Nephron (organoid): ENCODE data around the gene TUBGCP2.

Source experiments
- H3K27ac Mint-ChIP-seq, 3 experiments: 2 replicates each; pipeline ENCODE4 v1.8.0; 2020; ENCODE audit warnings: mixed read lengths in 3 of 3, mild to moderate bottlenecking in 2 of 3, moderate library complexity in 1 of 3
- H3K27me3 Mint-ChIP-seq: 2 replicates; pipeline ENCODE4 v1.8.0; 2021; ENCODE audit warnings: low read depth, mild to moderate bottlenecking, moderate library complexity, mixed read lengths
- H3K36me3 Mint-ChIP-seq: 2 replicates; pipeline ENCODE4 v1.8.0; 2020; ENCODE audit warnings: low read depth, mixed read lengths
- H3K4me1 Mint-ChIP-seq: 2 replicates; pipeline ENCODE4 v1.8.0; 2020; ENCODE audit warnings: mixed read lengths
- H3K4me3 Mint-ChIP-seq, 3 experiments: 2 replicates each; pipeline ENCODE4 v1.8.0; 2020; ENCODE audit warnings: mild to moderate bottlenecking in 3 of 3, mixed read lengths in 3 of 3, moderate library complexity in 2 of 3
- H3K9me3 Mint-ChIP-seq: 2 replicates; pipeline ENCODE4 v1.8.0; 2020; ENCODE audit warnings: mixed read lengths
- TF ChIP-seq, protein P1 (sequence below), 3 experiments: fragments of 200-600 bp; sonication (generic); IDR thresholded peaks; one replicate each; pipeline ENCODE4 v1.5.0; 2021; ENCODE audit warnings: antibody characterized with exemption in 3 of 3; ENCODE audit not compliant: unreplicated experiment in 3 of 3

TUBGCP2 gene

DNA sequence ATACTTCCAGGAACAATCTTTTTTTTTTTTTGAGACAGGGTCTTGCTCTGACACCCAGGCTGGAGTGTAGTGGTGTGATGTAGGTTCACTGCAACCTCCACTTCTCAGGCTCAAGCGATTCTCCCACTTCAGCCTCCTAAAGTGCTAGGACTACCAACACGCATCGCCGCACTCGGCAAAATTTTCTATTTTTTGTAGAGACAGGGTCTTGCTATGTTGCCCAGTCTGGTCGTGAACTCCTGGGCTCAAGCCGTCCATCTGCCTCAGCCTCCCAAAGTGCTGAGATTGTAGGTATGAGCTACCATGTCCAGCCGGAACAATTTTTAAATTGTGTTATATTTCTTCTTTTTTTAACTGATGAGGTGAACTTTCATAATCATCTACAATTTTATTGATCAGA lies 2.1 kb upstream of the TUBGCP2 start:
- peaks cover 18% of the 10 kb centered on the region for H3K36me3 Mint-ChIP-seq
- peak overlapping the region; percentile 53 to 75 (median 72) for H3K4me3 Mint-ChIP-seq
- no peak overlapping the region for H3K27ac Mint-ChIP-seq
- H3K9me3 Mint-ChIP-seq, result no peaks in the 10 kb centered on the region
- TF ChIP-seq, protein P1, sequence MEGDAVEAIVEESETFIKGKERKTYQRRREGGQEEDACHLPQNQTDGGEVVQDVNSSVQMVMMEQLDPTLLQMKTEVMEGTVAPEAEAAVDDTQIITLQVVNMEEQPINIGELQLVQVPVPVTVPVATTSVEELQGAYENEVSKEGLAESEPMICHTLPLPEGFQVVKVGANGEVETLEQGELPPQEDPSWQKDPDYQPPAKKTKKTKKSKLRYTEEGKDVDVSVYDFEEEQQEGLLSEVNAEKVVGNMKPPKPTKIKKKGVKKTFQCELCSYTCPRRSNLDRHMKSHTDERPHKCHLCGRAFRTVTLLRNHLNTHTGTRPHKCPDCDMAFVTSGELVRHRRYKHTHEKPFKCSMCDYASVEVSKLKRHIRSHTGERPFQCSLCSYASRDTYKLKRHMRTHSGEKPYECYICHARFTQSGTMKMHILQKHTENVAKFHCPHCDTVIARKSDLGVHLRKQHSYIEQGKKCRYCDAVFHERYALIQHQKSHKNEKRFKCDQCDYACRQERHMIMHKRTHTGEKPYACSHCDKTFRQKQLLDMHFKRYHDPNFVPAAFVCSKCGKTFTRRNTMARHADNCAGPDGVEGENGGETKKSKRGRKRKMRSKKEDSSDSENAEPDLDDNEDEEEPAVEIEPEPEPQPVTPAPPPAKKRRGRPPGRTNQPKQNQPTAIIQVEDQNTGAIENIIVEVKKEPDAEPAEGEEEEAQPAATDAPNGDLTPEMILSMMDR (IDR thresholded peaks at IDR 0.05; ENCODE audit: unreplicated experiment in 3 of 3), result no peak
- H3K4me1 Mint-ChIP-seq, result peaks cover 28% of the 10 kb centered on the region
- no peaks in the 10 kb centered on the region for H3K27me3 Mint-ChIP-seq

DNA sequence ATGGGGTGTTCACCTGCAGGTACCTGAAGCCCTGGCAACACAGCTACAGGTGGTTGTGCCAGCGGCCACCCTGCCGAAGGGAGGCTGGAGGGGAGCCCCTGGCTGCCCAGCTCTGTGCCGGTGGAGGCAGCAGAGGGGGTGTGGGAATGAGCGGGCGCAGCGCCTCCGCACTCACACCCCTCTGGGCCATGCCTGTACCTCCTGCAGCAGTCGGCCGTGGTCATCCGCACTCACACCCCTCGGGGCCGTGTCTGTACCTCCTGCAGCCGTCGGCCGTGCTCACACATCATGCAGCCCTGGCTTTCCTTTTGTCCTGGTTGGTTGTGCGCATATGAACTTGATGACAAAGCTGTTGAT lies 1.7 kb upstream of the TUBGCP2 start:
- Mint-ChIP-seq H3K27ac (no peak overlapping the region), H3K9me3 (no peaks in the 10 kb centered on the region), H3K4me1 (peaks cover 31% of the 10 kb centered on the region), H3K27me3 (no peaks in the 10 kb centered on the region), H3K36me3 (peaks cover 20% of the 10 kb centered on the region), H3K4me3 (peak overlapping the region; percentile 79 to 86 (median 80))
- TF ChIP-seq, protein P1 (IDR thresholded peaks at IDR 0.05; ENCODE audit: unreplicated experiment in 3 of 3), result no peak

DNA sequence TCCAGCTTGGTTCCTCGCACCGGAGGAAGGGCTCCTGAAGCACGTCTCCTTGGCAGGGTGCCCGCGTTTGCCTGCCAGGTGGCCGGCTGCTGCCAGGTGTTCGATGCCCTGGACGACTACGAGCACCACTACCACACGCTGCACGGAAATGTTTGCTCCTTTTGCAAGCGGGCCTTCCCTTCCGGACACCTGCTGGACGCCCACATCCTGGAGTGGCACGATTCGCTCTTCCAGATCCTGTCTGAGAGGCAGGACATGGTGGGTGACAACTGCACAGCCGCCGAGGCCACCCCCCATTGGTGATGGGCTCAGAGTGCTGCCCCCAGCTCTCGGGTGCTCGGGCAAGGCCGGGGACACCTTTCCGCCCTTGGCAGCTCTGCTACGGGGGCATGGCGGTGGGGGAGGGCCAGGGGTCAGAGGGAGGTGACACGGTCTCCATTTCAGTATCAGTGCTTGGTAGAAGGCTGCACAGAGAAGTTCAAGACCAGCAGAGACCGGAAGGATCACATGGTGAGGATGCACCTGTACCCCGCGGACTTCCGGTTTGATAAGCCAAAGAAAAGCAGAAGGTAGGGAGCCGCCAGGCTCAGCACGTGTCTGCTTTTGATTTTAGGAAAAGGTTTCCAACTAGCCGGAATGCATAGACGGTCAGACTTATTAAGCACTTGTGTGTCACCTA lies 1.2 kb upstream of the TUBGCP2 start:
- peak overlapping the region in 1 of 3 experiments; percentile 68 for H3K27ac Mint-ChIP-seq
- H3K4me3 Mint-ChIP-seq, result peak overlapping the region; percentile 79 to 86 (median 80)
- TF ChIP-seq, protein P1 (IDR thresholded peaks at IDR 0.05; ENCODE audit: unreplicated experiment in 3 of 3), result no peak
- H3K9me3 Mint-ChIP-seq, result no peaks in the 10 kb centered on the region
- no peaks in the 10 kb centered on the region for H3K27me3 Mint-ChIP-seq
- H3K36me3 Mint-ChIP-seq, result peaks cover 24% of the 10 kb centered on the region
- H3K4me1 Mint-ChIP-seq, result peaks cover 31% of the 10 kb centered on the region

DNA sequence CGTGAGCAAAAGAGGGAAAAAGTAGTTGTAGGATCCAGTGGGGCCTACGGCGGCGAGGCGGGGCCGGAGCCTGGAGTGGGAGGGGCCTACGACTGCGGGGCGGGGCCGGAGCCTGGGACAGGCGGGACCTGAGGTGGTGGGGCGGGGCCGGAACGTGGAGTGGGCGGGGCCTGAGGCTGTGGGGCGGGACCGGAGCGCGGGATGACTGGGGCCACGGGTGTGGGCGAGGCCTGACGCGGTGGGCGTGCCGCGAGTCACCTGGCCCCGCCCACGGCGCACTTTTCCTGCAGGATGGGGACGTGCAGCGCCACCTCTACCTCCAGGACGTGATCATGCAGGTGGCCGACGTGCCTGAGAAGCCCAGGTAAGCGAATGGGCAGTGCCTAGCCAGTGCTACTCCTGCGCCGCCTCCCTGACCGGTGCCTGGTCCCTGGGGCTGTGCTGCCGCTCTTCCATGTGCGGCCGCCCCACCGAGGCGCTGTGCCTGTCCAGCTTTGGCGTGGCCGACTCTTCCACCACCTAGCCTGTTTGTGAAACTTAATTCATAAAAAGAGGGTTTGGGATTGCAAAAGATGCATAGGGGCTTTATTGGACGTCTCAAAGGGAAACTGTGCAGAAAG lies 538 bp upstream of the TUBGCP2 start:
- peaks cover 24% of the 10 kb centered on the region for H3K36me3 Mint-ChIP-seq
- H3K27me3 Mint-ChIP-seq, result no peaks in the 10 kb centered on the region
- H3K4me3 Mint-ChIP-seq, result peak overlapping the region; percentile 79 to 86 (median 80)
- H3K27ac Mint-ChIP-seq, result peak overlapping the region in 1 of 3 experiments; percentile 68
- peaks cover 26% of the 10 kb centered on the region for H3K4me1 Mint-ChIP-seq
- TF ChIP-seq, protein P1 (IDR thresholded peaks at IDR 0.05; ENCODE audit: unreplicated experiment in 3 of 3), result no peak
- H3K9me3 Mint-ChIP-seq, result no peaks in the 10 kb centered on the region

DNA sequence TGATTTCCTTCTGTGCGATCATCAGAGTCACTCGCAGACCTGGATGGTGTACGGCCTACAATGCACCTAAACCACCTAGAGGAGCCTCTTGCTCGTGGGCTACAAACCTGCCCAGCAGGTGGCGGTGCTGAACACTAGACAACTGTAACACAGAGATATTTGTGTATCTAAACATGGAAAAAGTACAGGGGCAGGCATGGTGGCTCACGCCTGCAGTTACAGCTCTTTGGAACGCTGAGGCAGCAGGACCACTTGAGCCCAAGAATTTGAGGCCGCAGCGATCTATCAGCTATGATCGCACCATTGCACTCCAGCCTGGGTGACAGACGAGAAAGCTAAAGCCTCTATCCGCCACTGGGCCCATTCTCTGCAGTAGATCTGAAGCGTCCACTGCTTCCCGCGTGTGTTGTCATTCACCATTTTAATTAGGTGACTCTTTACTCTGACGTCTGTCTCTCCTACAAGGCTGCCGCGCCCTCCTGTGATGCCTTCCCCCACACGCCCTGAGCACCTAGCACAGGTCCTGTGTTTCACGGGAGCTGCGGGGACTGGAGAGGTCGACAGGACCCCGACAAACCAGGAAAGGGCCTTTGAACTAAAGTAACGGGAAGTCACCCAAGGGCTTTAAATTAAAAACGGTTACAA lies 774 bp downstream of the TUBGCP2 start:
- H3K9me3 Mint-ChIP-seq, result no peaks in the 10 kb centered on the region
- H3K4me1 Mint-ChIP-seq, result peaks cover 23% of the 10 kb centered on the region
- H3K27me3 Mint-ChIP-seq, result no peaks in the 10 kb centered on the region
- peak overlapping the region; percentile 98 to 99 (median 98) for H3K27ac Mint-ChIP-seq
- H3K4me3 Mint-ChIP-seq, result peak overlapping the region; percentile 96 to 100 (median 97)
- TF ChIP-seq, protein P1 (IDR thresholded peaks at IDR 0.05; ENCODE audit: unreplicated experiment in 3 of 3), result peak; percentile 60 to 68 (median 67)
- peaks cover 28% of the 10 kb centered on the region for H3K36me3 Mint-ChIP-seq
